NCI-H2081 treated with DMSO at 0.1 percent for 48 hours (cell line): ENCODE data around the gene IQSEC3.

Experiments used
- DNase-seq: peaks from one replicate; lab custom pipeline; 2025; lab: John Stamatoyannopoulos, UW

Gene IQSEC3

DNA sequence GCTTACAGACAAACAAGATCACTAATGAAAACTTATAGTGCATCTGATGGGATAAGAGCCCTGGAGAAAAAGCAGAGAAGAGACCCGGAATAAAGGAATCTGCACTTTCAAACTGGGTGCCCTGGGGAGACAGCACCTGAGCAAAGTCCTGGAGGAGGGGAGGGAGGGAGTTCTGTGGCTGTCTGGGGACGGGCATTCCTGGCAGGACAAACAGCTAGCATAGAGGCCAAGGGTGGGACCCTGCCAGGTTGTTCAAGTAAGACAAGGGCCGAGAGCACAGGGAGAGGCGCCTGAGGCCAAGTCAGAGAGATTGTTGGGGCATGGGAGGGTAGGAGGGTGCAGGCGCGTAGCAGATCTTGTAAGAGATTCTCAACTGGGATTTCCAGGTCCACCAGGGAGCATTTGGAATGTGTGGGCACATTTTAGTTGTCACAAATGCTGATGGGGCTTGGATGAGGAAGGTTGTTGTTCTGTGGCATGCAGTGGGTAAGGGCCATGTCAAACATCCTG, 14.2 kb downstream of the IQSEC3 start:
- DNase-seq, result no peak

DNA sequence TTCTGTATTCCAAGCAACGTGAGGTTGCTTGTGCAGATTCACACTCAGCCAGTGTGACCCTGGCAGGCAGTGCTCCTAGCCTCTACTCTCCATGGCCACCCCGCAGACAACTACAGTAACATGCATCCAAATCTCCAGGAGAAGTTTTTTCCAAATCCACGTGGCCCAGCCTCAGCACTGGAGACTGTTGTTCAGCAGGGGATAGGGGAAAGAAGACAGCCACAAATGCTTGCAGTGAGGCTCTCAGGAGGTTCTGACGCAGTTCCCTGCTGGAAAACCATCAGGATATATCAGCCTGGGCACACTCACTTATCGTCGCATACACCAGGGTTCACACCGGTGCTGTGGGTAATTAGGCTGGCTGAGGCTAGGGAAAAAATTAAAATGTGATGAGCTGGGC, 16.2 kb downstream of the IQSEC3 start:
- no peak for DNase-seq

DNA sequence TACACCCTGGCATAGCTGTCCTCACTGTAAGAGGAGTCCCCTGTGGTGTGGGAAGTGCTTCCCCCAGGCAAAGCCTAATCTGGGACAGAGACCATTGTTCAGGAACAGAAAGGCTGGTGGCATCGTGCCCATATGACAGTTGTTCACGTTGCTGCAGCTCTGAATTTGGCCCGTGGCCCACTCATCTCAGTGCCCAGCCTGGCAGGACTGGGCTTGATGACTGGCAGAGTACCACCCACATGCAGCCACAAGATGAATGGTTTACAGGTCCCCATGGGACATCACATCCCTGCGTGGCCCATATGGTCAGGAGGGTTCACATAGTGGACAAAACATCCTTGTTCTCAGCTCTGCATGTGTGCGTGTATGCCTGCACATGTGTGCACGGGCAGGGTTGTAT, 17.5 kb downstream of the IQSEC3 start:
- peak; percentile 72 for DNase-seq

DNA sequence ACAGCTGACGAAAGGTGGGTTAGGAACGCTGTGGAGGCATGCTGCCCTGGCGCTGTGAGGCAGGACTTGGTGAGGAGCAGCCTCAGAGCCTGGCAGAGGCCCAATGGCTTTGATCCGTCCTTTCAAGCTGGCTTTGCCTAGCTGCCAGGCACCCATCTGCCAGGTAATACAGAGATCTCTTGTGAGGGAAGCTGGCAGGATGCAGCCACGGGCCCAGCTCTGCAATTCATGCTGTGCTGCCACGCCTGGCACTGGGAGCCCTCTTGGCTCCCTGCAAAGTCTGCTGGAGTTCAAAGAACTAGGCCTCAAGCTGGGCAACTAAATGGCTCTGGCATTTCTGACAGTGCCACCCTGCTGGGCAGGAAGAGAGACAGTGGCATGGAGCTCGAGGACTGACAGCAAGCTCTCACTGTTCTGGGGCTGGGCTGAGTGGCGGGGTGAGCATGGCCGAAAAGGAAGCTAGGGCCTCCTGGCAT, 18.7 kb downstream of the IQSEC3 start:
- peak; percentile 73 for DNase-seq

DNA sequence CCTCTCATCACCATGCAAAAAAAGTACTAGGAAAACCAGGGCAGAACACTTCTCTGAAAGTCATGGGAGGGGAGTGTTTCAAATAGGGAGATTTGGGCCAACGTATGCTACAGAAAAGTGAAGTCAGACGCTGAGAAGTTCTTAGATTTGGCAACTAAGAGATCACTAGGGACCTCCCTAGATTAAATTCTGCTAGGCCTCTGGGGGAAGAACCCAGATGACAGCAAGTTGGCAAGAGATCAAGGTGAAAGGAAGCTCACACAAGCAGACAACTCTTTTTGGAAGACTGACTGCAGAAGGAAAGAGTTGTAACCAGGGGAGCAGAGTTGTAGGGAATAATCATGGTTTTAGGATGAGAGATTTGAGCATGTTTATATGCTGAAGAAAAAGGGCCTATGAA, 20.7 kb downstream of the IQSEC3 start:
- no peak for DNase-seq

DNA sequence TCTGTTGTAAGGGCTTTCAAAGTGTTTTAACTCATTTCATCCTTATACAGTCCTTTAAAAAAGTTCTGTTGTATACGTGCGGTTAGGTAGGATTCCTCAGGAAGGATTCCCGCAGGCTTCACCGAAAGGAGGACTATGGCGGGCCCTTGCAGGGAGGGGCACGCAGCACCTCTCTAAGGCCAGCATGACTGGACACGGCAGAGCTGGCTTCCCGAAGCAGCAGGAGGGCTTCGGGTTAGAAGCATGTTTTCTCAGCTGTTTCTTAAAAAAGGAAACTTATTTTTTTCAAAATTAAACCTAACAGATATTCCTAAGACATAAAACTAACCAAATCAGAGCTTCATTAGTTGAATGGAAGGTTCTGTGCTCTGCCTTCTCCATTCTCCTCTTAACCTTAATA, 21.3 kb downstream of the IQSEC3 start:
- DNase-seq, result no peak

DNA sequence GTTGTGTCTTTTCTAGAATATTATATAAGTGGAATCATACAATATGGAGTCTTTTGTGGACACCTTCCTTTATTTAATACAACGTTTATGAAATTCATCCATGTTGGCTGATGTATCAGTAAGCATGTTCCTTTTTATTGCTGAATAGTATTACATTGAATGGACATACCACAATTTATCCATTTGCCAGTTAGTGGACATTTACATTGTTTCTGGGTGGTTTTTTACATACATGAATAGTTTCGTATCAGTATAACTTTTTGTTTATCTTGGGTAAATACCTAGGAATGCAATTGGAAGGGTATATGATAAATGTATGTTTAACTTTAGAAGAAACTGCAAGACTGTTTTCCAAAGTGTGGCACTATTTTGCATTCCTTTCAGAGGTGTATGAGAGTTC, 23.1 kb downstream of the IQSEC3 start:
- DNase-seq, result no peak

DNA sequence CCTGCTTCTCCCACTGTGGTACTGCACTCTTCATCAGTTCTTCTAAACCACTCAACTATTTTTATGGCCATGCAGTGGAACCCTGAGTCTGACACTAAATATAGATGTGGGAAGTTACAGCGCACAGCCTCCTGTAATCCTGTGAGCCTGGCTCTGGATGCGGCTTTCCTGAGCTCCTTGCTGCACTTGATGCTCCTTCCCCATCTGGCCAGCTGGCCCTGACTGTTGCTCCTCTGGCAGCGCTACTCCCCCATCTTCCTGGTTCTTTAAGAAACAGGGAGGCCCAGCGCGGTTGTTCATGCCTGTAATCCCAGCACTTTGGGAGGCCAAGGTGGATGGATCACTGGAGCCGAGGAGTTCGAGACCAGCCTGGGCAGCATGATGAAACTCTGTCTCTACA, 24.6 kb downstream of the IQSEC3 start:
- DNase-seq, result no peak

DNA sequence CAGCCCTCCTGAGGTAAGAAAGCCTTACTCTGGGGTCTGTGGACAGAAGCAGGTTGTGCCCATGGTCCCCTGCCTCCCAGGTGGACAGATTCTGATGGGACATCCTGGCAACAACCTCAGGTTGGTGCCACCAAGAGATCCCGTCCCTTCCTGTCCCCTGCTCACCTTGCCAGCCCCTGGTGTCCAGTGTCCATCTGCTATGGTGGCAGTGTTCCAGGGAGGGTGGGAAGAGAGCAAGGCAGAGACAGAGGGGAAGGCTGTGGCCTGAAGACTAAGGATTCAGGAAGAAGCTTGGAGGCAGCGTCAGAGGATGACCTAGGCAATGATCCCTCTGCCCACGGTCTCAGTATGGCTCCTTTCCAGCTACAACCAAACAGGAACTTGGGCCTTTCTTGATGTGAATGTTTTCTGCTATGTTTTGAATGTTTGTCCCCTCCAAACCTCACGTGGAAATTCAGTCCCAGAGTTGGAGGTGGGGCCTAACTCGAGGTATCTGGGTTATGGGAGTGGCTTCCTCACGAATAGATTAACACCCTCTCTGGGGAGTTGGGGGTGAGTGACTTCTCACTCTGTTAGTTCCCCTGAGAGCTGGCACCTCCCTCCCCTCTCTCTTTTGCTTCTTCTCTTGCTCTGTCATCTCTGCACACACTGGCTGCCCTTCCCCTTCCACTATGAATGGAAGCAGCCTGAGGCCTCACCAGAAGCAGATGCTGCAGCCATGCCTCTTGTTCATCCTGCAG, 26.9 kb downstream of the IQSEC3 start:
- DNase-seq, result no peak

DNA sequence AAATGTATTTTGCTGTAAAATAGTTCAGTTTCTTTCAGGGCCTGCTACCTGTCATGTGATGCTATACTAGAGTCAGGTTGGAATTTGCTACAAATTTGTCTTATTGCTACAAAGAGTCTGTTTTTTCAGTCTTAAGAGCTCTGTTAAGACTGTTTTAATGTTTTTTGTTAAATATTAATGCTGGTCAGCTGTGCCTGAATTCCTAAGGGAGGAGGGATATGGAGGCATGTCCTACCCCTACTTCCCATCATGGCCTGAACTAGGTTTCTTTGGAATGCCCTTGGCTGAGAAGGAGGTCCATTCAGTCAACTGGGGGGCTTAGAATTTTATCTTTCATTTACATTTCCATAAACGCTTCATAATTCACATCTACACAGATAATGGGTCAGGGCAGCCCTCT, 30.0 kb downstream of the IQSEC3 start:
- DNase-seq, result no peak

DNA sequence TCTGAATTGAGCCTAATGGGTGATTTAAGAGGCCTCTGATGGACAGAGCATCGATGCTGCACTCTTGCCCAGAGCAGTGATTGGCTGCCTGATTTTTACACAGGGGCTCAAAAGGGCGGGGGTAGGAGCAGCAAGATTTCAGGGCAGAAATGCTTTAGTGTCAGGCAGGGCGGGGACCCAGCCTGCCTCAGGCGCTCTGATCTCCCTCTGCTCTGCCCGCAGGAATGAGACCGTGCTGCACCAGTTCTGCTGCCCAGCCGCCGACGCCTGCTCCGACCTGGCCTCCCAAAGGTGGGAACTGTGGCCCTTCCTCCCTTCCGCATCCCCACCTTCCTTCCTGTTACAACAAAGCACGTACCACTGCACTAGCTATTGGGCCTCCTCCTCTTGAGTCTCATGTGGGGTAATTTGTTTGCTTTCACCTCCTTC, 32.4 kb downstream of the IQSEC3 start:
- no peak for DNase-seq

DNA sequence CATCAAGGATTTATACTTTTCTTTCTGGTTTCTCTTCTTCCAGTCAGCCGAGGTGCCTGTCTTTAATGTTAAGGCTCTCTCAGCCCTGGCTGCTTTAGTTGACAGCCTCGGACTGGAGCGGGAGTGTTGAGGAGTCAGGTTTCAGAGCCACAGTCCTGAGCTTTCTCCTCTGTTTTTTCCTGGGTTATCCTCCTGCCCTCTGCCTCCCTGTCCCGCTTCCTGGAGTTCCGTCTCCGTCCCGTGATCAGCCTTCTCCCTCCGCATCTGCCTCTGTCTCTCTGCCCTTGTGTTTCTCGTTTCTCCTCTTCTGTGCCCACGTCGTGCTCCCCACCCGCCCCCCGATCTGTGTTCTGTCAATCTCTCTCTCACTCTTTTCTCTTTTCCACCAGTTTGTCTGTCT, 33.0 kb downstream of the IQSEC3 start:
- DNase-seq, result no peak

DNA sequence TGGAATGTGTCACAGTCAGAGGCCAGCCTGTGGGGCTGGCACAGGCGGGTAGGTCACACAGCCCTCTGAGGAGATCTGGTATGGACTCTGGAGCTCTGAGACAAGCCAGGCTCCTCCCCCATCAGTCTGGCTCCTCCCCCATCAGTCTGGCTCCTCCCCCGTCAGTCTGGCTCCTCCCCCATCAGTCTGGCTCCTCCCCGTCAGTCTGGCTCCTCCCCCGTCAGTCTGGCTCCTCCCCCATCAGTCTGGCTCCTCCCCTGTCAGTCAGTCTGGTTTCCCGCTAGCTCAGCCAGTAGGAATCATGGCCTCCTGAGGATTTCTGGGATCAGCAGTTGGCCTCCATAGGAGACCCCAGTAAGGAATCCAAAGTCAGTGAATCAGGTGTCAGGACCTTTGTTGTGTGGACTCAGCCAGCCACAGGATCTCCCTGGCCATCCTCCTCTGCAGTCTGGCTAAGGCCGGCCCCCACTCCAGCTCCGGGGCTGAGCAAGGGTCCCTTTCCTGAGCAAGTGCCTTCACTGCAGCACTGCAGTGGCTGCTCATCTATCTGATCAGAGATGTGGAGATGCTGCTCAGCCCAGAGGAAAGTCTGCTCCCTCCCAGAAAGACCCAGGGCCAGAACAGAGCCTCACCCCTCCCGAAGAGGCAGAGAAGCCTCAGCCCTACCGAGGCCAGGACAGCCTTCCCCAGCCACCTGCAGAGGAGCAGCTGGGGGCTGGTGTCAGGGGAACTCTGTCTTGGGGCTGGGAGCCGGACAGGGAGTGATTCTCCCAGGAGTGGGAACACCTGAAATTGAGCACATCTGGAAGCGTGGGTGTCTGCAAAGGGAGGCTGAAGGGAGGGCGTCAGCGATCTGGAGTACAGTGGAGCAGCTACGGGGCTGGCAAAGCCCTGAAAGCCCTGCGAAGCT, 35.7 kb downstream of the IQSEC3 start:
- no peak for DNase-seq

DNA sequence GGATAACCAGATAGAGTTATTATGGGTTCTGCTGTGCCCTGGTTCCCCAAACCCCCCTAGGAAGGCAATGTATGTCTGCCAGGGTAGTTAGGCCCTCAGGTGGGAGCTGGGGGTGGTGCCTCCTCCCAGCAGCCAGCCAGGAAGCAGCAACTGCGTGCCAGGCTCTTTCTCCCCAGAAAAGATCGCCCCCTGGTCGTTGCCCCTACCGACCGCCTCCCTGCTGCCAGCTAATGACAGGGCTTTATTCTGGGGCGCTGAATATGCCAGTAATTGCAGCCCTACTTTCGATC, 36.3 kb downstream of the IQSEC3 start:
- peak; percentile 97 for DNase-seq

DNA sequence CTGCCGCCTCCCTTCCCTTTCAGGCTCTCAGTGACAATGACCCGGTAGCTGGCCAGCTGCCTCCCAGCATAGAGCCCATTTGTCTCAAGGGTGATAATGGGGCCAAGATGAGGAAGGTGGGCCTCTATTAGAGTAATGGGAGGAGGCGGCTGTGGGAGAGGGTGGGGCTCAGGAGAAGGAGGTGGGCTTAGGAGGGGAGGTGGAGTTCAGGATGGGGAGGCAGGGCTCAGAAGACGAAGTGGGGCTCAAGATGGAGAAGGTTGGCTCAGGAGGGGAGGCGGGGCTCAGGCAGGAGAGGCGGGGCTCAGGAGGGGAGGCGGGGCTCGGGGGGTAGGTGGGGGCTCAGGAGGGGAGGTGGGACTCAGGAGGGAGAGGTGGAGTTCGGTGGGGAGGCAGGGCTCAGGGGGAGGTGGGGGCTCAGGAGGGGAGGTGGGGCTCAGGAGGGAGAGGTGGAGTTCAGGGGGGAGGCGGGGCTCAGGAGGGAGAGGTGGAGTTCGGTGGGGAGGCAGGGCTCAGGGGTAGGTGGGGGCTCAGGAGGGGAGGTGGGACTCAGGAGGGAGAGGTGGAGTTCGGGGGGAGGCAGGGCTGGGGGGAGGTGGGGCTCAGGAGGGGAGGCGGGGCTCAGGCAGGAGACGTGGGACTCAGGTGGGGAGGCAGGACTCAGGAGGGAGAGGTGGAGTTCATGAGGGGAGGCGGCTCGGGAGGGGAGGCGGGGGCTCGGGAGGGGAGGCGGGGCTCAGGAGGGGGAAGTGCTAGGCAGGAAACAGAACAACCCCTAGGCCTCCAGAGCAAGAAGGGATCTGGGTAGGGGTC, 36.8 kb downstream of the IQSEC3 start:
- DNase-seq, result peak; percentile 97

DNA sequence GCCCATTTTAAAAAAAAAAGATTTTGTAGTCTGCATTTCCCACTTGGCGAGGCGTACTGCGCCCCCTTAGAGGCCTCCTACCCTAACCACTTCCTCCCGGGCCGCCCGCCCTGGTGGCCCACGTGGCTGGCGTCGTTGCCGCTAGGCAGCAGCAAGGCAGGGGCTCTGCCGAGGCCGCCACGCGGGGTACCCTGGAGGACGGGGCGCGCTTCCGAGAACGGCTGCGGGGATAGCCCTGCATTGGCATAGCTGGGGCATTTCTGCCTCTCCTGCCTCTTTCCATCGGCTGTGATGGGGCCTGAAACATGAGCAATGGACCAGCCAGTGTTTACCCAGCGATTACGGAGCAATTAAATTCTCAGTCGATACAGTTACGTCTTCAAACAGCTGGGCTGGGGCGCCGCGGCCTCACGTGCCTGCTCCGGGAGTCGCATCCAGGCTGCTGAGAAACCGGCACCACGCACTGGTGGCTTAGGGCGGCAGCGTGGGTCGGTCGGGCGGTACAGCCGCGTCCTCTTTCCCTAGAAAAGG, 38.0 kb downstream of the IQSEC3 start:
- DNase-seq, result peak; percentile 68

DNA sequence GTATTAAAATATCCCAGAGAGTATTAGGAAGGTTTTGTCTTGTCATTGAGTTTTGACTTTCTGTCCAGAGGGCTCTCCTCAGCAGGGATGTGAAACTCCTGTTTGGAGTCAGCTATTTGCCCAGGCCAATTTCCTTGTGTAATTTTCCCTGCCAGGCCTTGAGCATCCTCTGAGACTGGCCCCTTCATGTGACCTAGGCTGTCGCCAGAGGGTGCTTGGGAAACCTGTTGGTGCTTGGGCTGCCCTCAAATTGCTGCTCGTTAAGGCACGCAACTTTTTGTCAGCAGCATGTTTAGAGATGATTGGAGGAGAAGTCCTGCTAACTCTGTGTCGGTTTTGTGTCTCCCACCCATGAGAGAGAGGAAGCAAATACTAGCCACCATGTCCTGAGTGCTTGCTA, 39.1 kb downstream of the IQSEC3 start:
- no peak for DNase-seq

DNA sequence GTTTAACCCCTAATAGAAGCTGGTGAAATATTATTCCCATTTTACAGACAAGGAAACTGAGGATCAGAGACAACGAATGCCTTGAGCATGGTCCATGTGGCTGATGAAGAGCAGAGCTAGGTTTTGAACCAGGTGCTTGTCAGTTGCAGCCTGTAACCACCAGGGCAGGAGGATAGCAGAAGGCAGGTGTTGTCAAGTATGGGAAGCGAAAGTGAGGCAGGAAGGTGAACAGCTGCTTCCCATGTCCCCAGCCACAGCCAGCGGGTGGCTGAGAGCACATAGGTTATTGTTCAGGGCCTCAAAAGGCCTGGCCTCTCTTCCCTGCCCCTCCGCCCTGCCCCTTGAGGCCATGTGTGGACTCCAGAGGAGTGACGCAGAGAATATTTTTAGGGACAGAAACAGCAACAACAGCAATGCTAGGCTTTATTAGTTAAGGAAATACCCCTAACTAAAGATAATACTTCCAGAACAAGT, 39.6 kb downstream of the IQSEC3 start:
- no peak for DNase-seq

DNA sequence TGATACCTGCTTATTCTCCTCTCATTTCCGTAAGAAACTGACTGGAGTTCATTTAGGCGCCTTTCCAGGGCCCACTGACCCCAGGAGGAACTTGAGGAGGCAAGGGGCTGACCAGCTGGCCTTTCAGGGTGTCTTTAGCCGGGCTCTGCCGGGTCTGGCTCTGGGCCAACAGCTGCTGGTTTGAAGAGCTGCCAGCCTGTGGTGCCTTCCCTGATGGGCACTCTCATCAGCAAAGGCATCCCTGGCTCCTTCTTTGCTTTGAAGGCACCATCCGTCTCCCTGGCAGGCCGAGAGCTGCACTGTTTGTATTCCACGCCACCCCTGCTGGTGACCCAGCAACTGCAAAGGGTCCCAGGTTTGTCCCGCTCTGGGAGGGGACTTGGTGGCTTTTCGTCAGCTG, 42.0 kb downstream of the IQSEC3 start:
- no peak for DNase-seq

DNA sequence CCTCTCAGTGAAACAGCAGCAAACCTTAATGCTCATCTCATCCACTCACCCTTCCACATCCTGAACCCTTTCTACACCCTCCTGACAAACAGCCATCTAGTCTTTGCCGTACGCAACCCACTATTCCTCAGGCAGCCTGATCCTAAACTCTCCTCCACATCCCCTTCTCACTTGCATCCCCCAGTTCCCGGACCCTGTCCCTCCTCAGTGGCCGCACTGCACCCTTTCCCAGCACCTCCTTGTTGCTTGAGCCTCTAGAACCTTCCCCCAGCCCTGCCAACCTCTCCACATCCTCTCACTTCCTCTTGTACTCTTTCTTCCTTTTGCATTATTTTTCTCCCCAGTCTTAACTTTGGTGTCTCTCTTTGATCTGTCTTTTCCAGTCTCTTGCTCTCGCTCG, 42.9 kb downstream of the IQSEC3 start:
- no peak for DNase-seq

DNA sequence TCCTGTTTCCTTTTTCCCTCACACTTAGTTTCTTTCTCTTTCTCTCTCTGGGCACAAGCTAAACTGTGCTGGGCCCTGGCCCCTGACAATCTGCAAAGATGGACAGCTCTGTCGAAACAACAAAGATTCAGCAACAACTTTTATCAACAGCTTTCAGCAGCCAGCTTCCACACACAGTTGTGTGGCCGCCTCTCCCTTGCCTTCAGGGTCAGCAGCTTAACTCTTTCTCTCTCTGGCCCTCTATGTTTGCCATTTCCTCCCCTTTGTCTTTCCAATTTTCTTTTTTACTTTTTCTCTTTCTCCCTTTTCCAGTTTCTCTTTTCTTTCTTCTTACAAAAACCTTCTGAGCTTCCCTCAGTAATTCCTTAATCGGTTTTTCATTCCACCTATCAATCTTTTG, 43.3 kb downstream of the IQSEC3 start:
- DNase-seq, result no peak
